Activated CD4-positive, alpha-beta T cell treated with anti-CD3 and anti-CD28 coated beads, Interleukin-2, amount 10 ng/mL, durations not matched to agents 7 days and 5 days (primary cell): ENCODE measurements around the gene FXYD6. TPM values are rescaled to one million over a fixed set of nuclear protein-coding genes. Genes with fewer than 3 reads are reported as not detected.

Source experiments
- CTCF ChIA-PET: fragments of 350-600 bp; sonication (Branson Sonifier 250); formaldehyde crosslinking; loops from one replicate; lab custom pipeline; 2021; ENCODE audit warnings: antibody characterized with exemption; lab: Charles Lee
- POLR2A ChIA-PET: fragments of 350-600 bp; sonication (Branson Sonifier 250); formaldehyde crosslinking; loops from one replicate; lab custom pipeline; 2021; ENCODE audit warnings: antibody characterized with exemption; lab: Charles Lee
- DNase-seq: peaks from one replicate; pipeline ENCODE4 v3.0.0-alpha.2; 2020
- H3K27ac Mint-ChIP-seq: one replicate; pipeline ENCODE4 v1.8.0; 2021; ENCODE audit warnings: mild to moderate bottlenecking, moderate library complexity, mixed read lengths
- H3K27me3 Mint-ChIP-seq: one replicate; pipeline ENCODE4 v1.8.0; 2021; ENCODE audit warnings: mixed read lengths
- H3K36me3 Mint-ChIP-seq: one replicate; pipeline ENCODE4 v1.8.0; 2021; ENCODE audit warnings: low read depth, mixed read lengths
- H3K4me1 Mint-ChIP-seq: one replicate; pipeline ENCODE4 v1.8.0; 2021; ENCODE audit warnings: mixed read lengths
- H3K4me3 Mint-ChIP-seq: one replicate; pipeline ENCODE4 v1.8.0; 2021; ENCODE audit warnings: mild to moderate bottlenecking, moderate library complexity, mixed read lengths
- H3K9me3 Mint-ChIP-seq: one replicate; pipeline ENCODE4 v1.8.0; 2021; ENCODE audit warnings: mixed read lengths
- total RNA-seq, 2 experiments: library from RNA; stranded (reverse); gene quantifications; one replicate each; pipeline ENCODE4 v1.2.3, GENCODE V29; 2021

The FXYD6 gene
- total RNA-seq, 2 experiments from 2014 or later, result not detected

DNA sequence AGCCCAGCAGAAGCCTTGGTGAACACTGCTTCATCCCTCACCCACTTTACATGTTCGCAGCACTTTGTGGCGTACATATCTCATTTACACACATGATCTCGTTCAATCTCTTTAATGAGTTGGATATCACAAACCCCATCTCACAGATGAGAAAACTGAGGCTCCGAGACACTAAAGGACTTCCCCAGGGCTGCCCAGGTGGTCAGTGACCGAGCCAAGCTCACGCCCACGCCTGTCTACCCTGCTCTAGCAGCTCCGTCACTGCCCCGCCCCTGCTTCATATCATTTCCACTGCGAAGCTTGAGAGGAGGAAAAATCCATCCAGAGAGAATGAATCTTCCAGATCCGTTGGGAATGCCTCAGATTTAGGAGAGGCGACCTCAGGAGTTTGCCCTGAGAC is 67.7 kb downstream of the FXYD6 start:
- DNase-seq, result no peak
- POLR2A ChIA-PET, result no interaction called here
- H3K9me3 Mint-ChIP-seq, result no peaks in the 10 kb centered on the region
- H3K27me3 Mint-ChIP-seq, result peaks cover 10% of the 10 kb centered on the region
- no peak overlapping the region for H3K4me3 Mint-ChIP-seq
- CTCF ChIA-PET, result interaction anchor here (0.5 to 4.7 kb wide), 17 partner anchors 8 to 954 kb away, joined by 3 to 73 read pairs (median 10); partner anchors contain the start of genes DSCAML1 and FXYD2
- no peak overlapping the region for H3K27ac Mint-ChIP-seq
- H3K4me1 Mint-ChIP-seq, result peaks cover 22% of the 10 kb centered on the region
- no peaks in the 10 kb centered on the region for H3K36me3 Mint-ChIP-seq

GRCh38 chr11:117807482-117808327 is 68.8 kb downstream of the FXYD6 start:
- POLR2A ChIA-PET, result no interaction called here
- CTCF ChIA-PET, result interaction anchor here (0.8 to 4.7 kb wide), 39 partner anchors 9 to 1553 kb away, joined by 3 to 73 read pairs (median 4); partner anchors contain the start of genes DSCAML1, FXYD2 and IL10RA

GRCh38 chr11:117806846-117807245 is 69.6 kb downstream of the FXYD6 start:
- CTCF ChIA-PET, result interaction anchor here (1.0 to 4.7 kb wide), 31 partner anchors 9 to 1554 kb away, joined by 3 to 73 read pairs (median 4); partner anchors contain the start of genes DSCAML1, FXYD2 and IL10RA
- H3K9me3 Mint-ChIP-seq, result no peaks in the 10 kb centered on the region
- no peak overlapping the region for H3K4me3 Mint-ChIP-seq
- peaks cover 12% of the 10 kb centered on the region for H3K27me3 Mint-ChIP-seq
- POLR2A ChIA-PET, result no interaction called here
- no peaks in the 10 kb centered on the region for H3K36me3 Mint-ChIP-seq
- peaks cover 18% of the 10 kb centered on the region for H3K4me1 Mint-ChIP-seq
- no peak overlapping the region for H3K27ac Mint-ChIP-seq
- no peak for DNase-seq

More at GRCh38 chr11:117807482-117808327, 68.8 kb downstream of the FXYD6 start:
- Mint-ChIP-seq H3K27me3 (peaks cover 10% of the 10 kb centered on the region), H3K36me3 (no peaks in the 10 kb centered on the region), H3K9me3 (no peaks in the 10 kb centered on the region), H3K4me3 (no peak overlapping the region), H3K4me1 (peaks cover 18% of the 10 kb centered on the region), H3K27ac (no peak overlapping the region)
- peak; percentile 80 for DNase-seq

DNA sequence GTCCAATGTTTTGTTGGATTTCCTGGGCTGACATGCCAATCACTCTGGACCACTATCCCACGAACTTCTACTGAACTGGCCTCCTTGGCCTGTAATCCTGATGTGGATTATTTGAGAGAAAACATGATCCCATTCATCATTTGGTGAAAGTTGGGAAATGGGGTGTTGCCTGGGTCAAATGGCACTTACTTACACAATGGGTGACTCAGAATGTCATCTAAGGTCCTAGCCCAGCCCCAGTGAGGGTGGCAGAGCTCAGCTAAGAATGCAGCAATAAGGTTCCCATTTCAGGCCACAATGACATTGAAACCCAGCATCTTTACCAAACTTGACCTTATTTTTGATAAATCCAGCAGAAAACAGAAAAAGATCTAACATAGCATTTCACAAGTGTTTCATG is 71.4 kb downstream of the FXYD6 start:
- Mint-ChIP-seq H3K4me3 (no peak overlapping the region), H3K4me1 (peaks cover 18% of the 10 kb centered on the region), H3K36me3 (no peaks in the 10 kb centered on the region), H3K27me3 (peaks cover 21% of the 10 kb centered on the region), H3K27ac (no peak overlapping the region), H3K9me3 (no peaks in the 10 kb centered on the region)
- ChIA-PET POLR2A (no interaction called here), CTCF (interaction anchor here (1.3 to 2.5 kb wide), 5 partner anchors 12 to 379 kb away, joined by 4 to 8 read pairs (median 5); no protein-coding TSS in a partner anchor)
- DNase-seq, result no peak

DNA sequence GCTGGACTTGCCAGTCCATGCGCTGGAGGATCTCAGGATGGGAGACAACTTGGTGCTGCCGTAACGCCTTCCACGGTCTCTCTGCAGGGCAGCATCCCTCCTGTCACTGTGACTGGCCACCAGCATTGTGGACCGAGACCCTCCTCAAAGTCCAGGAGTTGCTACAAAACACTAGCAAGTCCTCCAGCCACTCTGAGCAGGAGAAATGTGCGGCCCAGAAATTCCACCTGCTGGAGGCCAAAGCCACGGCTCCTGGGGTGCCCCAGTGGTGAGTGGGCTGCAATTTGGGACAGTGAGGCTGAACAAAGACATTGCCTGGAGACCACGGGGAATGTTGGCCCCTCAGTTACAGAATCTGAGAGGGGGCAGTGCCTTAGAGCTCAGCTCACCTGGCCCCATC is 72.6 kb downstream of the FXYD6 start:
- H3K4me3 Mint-ChIP-seq, result no peak overlapping the region
- no peak overlapping the region for H3K27ac Mint-ChIP-seq
- H3K27me3 Mint-ChIP-seq, result peaks cover 26% of the 10 kb centered on the region
- no peaks in the 10 kb centered on the region for H3K36me3 Mint-ChIP-seq
- ChIA-PET CTCF (interaction anchor here (1.3 to 2.5 kb wide), 4 partner anchors 13 to 378 kb away, joined by 4 to 8 read pairs (median 5); no protein-coding TSS in a partner anchor), POLR2A (no interaction called here)
- no peaks in the 10 kb centered on the region for H3K9me3 Mint-ChIP-seq
- peaks cover 7% of the 10 kb centered on the region for H3K4me1 Mint-ChIP-seq
- no peak for DNase-seq

DNA sequence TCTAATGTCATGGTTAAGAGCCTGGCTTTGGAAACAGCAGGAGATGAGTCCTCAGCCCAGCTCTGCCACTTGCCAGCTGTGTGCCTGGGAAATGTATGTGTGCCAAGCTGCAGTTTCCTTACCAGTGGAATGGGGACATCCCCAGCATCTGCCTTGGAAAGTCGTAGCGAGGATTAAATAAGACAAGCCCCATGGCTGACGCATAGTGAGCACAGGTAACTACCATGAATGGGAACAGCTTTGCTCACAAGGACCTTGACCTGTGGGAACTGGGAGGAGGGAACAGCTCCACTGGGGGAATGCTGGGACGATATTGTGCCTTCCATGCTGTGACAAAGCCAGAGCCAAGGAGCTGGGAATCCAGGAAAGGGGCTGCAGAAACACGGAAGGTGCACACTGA is 76.8 kb downstream of the FXYD6 start:
- ChIA-PET POLR2A (no interaction called here), CTCF (interaction anchor here (1.2 to 1.6 kb wide), 2 partner anchors 8 to 17 kb away, joined by 3 to 4 read pairs; no protein-coding TSS in a partner anchor)
- Mint-ChIP-seq H3K27ac (no peak overlapping the region), H3K4me1 (peaks cover 4% of the 10 kb centered on the region), H3K36me3 (peaks cover 2% of the 10 kb centered on the region), H3K9me3 (no peaks in the 10 kb centered on the region), H3K27me3 (peaks cover 54% of the 10 kb centered on the region), H3K4me3 (no peak overlapping the region)
- DNase-seq, result no peak

DNA sequence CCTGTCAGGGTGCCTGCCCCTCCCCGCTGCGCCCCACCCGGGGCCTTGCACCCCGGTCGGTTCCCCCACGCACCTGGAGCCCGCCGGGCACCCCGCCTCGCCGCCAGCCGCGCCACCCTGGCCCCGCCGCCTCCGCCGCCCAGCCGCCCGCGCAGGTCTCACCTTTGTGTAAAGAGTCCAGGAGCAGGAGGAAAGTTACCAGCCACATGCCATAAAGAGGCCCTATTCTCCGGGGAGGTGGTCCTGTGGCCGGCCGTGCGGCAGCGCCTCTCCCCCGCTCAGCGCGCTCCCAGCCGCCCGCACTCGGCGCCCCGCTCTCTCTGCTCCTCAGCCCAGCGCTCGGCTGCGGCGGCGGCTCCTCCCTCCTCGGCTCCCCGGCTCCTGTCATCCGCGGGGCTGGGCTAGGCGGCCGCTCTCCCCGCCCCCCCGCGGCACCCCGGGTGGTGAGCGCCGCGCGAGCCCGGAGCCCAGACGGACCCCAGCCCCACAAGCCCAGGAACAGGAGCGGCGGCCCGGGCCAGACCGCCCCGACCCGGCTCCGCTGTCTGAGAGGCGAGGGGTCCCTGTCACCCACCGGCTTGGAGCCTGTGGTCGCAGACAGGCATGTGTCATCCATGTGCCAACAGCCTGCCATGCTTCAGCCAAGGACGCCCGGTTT is 79.5 kb downstream of the FXYD6 start, which contains the start of gene DSCAML1:
DSCAML1 (minus strand) TSS at position 345 of the 658 bp plus-strand sequence; CDS start at position 208, 137 bp downstream.
- no peaks in the 10 kb centered on the region for H3K9me3 Mint-ChIP-seq
- H3K27me3 Mint-ChIP-seq, result peaks cover 71% of the 10 kb centered on the region
- POLR2A ChIA-PET, result no interaction called here
- H3K4me1 Mint-ChIP-seq, result peaks cover 4% of the 10 kb centered on the region
- H3K36me3 Mint-ChIP-seq, result peaks cover 2% of the 10 kb centered on the region
- H3K27ac Mint-ChIP-seq, result no peak within 1 kb of the TSS
- peak within 1 kb of the TSS; percentile 29 for H3K4me3 Mint-ChIP-seq
- CTCF ChIA-PET, result interaction anchor here (1.2 to 1.3 kb wide), 2 partner anchors 10 to 20 kb away, joined by 3 to 10 read pairs; no protein-coding TSS in a partner anchor
- DNase-seq, result peak; percentile 27

GRCh38 chr11:117796456-117796871 is 80.0 kb downstream of the FXYD6 start:
- ChIA-PET CTCF (no interaction called here), POLR2A (no interaction called here)
- H3K27me3 Mint-ChIP-seq, result peaks cover 68% of the 10 kb centered on the region
- H3K4me3 Mint-ChIP-seq, result no peak overlapping the region
- H3K9me3 Mint-ChIP-seq, result no peaks in the 10 kb centered on the region
- no peak overlapping the region for H3K27ac Mint-ChIP-seq
- H3K36me3 Mint-ChIP-seq, result peaks cover 2% of the 10 kb centered on the region
- H3K4me1 Mint-ChIP-seq, result peaks cover 4% of the 10 kb centered on the region
- no peak for DNase-seq

- Mint-ChIP-seq H3K4me1 (peaks cover 4% of the 10 kb centered on the region), H3K27me3 (peaks cover 68% of the 10 kb centered on the region), H3K27ac (no peak overlapping the region), H3K9me3 (no peaks in the 10 kb centered on the region), H3K36me3 (peaks cover 2% of the 10 kb centered on the region), H3K4me3 (no peak overlapping the region)
- ChIA-PET CTCF (no interaction called here), POLR2A (no interaction called here)
- DNase-seq, result no peak
These were observed 80.6 kb downstream of the FXYD6 start for GRCh38 chr11:117795638-117796455.

DNA sequence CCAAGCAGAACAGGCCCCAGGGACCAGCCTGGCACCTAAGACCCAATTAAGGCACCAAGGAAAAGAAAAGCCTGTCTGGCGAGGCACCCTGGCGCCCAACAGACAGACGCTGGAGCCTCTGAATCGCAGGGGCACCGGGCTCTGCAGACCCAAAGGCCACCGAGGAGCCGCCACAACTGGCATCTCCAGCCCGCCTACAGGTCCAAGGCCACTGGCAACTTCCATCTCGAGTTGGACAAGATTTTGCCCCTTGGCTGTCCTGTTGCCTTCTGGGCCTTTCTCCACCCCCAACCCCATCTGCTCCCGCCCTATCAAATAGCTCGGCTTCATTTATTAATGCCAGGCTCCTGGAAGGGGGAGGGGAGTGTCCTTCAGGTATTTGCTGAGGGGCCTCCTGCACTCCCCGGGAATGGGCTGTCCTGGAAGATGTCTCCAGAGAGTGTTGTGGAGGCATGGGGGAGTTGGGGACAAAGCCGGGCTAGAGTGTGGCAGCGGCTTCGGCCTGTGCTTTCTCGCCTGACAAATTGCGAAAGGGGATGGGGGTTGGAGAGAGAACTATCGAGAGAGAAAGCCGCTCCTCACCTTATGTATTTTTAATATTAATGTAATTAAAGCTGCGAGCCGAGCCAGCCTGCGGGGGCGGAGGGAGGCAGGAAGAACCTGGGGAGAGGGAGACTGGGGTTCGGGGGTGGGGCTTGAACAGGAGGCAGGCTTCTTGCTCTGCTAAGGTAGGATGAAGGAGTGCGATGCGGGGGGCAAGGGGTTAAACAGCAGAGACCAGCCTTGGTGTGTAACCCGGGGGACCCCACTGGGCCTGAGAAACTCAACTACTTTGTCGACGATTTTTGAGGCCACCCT is 81.5 kb downstream of the FXYD6 start:
- peaks cover 4% of the 10 kb centered on the region for H3K4me1 Mint-ChIP-seq
- ChIA-PET CTCF (interaction anchor here (2.2 kb wide), 1 partner anchor 8 kb away, joined by 5 read pairs; no protein-coding TSS in a partner anchor), POLR2A (no interaction called here)
- no peak overlapping the region for H3K4me3 Mint-ChIP-seq
- H3K9me3 Mint-ChIP-seq, result no peaks in the 10 kb centered on the region
- peaks cover 60% of the 10 kb centered on the region for H3K27me3 Mint-ChIP-seq
- H3K27ac Mint-ChIP-seq, result no peak overlapping the region
- H3K36me3 Mint-ChIP-seq, result peaks cover 2% of the 10 kb centered on the region
- no peak for DNase-seq

GRCh38 chr11:117794135-117794534 is 82.3 kb downstream of the FXYD6 start:
- Mint-ChIP-seq H3K4me3 (no peak overlapping the region), H3K9me3 (no peaks in the 10 kb centered on the region), H3K4me1 (peaks cover 4% of the 10 kb centered on the region), H3K27ac (no peak overlapping the region), H3K27me3 (peaks cover 55% of the 10 kb centered on the region), H3K36me3 (peaks cover 2% of the 10 kb centered on the region)
- CTCF ChIA-PET, result interaction anchor here (1.0 to 2.4 kb wide), 3 partner anchors 9 to 15 kb away, joined by 4 to 12 read pairs (median 5); no protein-coding TSS in a partner anchor
- POLR2A ChIA-PET, result no interaction called here
- DNase-seq, result no peak
